Coronary artery (tissue), 2 donors: ENCODE data around the gene PIEZO2.

Experiments
- DNase-seq: peaks from one replicate; pipeline ENCODE4 v3.0.0-alpha.2; 2017; ENCODE audit warnings: low spot score
- H3K27ac ChIP-seq, 2 donors: fragments of 200-600 bp; sonication (generic); one replicate each; pipeline ENCODE4 v1.5.1; 2016 to 2019
- H3K4me3 ChIP-seq: fragments of 200-600 bp; sonication (generic); 2 replicates; pipeline ENCODE4 v1.5.1; 2016; ENCODE audit warnings: mild to moderate bottlenecking, moderate library complexity
- CTCF ChIP-seq: fragments of 200-600 bp; sonication (generic); IDR thresholded peaks from one replicate; pipeline ENCODE4 v1.5.1; 2019; ENCODE audit warnings: antibody characterized with exemption

The PIEZO2 gene

DNA sequence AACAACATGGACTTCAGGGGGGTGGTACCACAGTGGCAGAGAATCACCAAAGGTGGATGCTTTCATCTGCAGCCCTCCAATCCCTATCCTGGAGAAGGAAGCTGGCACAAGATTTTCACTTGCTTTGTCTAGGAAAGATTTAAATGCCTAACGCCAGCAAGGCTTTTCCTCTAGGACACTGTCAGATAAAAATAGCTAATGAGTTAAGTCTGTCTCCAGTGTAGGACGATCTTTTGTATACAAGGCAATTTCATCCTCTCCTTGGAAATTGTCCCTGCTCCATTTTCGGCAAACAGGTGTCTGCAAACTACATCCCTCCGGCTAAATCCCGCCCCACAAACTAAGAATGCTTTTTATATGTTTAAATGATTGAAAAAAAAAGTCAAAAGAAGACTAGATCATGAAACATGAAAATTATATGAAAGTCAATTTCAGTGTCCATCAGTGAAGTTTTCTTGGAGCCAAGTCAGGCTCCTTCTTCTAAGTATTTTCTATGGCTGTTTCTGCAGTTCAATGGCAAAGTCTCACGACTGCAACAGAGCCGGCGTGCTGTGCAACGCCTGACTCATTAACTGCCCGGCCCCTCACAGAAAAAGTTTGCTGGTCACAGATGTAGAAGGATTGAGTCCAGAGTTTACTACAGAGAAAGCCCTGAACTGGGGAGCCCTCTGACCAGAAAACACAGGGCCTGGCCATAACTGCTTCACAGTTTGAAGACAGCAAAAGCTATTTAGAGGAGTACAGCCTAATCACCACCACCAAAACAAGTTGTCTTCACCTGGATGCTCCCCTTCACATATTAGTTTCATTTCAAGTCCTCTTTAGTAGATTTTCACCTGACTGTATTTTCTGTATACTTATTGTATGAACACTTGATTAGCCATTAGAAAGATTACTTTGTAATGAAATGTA is 52.3 kb downstream of the PIEZO2 start:
- Histone ChIP-seq H3K27ac (no peak overlapping the region), H3K4me3 (no peak overlapping the region)
- no peak for DNase-seq
- TF ChIP-seq CTCF: no peak

- H3K4me3 ChIP-seq: no peak overlapping the region
- H3K27ac ChIP-seq: no peak overlapping the region
- TF ChIP-seq CTCF: no peak
Measured at GRCh38 chr18:11096411-11096810, 53.0 kb downstream of the PIEZO2 start.

GRCh38 chr18:11095674-11096293 is 53.6 kb downstream of the PIEZO2 start:
- no peak overlapping the region for H3K27ac ChIP-seq
- TF ChIP-seq CTCF: no peak
- H3K4me3 ChIP-seq: no peak overlapping the region
- DNase-seq: no peak

More at GRCh38 chr18:11096411-11096810, 53.0 kb downstream of the PIEZO2 start:
- no peak for DNase-seq

DNA sequence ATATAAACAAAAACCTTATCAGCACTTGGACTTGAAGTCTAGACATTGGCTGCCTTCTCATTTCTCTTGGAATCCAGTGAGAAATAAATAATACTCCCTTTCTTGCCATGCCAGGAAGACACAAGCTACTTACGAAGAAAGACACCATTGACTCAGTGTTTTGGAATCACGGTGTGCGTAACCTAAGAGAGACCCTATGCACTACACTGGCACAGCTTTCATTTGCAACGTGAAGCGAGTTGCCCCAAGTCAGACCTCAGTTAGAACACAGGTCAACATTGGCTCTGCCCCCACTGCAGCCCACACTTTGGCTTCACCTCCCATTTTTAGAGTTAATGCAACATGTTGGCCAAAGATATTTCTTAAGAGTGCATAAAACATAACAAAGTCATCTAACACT is 54.2 kb downstream of the PIEZO2 start:
- no peak overlapping the region for H3K27ac ChIP-seq
- DNase-seq: no peak
- no peak overlapping the region for H3K4me3 ChIP-seq
- no peak for TF ChIP-seq CTCF

- H3K27ac ChIP-seq: no peak overlapping the region
- no peak overlapping the region for H3K4me3 ChIP-seq
- DNase-seq: no peak
- no peak for TF ChIP-seq CTCF
Measured at GRCh38 chr18:11091746-11092145, 57.6 kb downstream of the PIEZO2 start.

DNA sequence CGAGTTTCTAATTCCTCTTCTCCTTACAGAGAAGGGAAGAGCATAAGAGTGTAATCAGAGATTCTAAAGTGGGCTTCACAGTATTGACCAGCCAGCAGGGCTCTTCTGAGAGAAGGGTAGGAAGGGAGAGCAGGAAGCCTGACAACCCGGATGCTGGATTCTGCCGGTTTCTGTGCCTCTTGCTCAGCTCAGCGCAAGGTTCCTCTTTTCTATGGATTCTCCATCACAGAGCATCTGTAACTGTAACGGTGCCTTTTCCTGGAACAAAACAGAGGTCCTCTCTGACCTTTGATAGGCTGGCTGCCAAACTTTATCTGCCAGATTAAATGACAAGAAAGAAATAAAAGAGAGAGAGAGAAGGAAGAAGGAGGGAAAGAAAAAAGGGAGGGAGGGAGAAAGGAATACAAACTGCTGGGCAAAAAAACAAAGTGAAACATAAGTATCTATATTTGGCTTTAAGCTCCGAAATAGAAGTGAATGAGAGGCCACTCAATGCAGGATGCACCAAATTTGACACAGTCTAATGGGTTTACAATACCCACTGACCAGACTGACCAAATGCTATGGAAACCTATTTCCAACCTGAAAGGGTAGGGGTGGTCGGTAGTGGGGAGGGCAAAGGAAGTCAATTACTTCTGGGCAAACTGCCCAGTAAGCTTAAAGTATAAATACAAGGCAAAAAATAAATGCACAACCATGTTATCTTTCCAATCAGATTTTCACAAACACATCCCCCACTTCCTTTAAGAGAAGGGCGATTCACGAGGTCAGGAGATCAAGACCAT is 59.2 kb downstream of the PIEZO2 start:
- no peak for TF ChIP-seq CTCF
- Histone ChIP-seq H3K27ac (no peak overlapping the region), H3K4me3 (no peak overlapping the region)
- DNase-seq: no peak
